GM18520 (cell line): ENCODE measurements around the gene C1QL2.

Source experiments
- ATAC-seq: cut with Tn5 transposase; IDR thresholded peaks from one replicate; pipeline ENCODE4 v1.9.1; 2021; ENCODE audit not compliant: unreplicated experiment

C1QL2 gene

DNA sequence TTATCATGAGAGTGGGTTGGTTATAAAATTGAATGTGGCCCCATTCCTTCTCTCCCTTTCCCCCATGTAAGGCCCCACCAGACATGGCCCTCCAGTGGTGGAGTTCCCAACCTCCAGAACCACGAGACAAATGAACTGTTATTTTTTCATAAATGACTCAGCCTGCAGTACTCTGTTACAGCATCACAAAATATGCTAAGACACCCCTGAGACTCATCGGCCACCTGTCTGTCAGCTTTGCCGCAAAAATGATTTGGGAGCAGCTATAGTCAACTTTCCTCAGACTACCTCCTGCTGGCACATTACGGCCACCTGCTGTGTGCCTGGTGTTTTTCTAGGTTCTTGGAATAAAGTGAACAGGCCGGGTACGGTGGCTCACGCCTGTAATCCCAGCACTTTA, 21.4 kb upstream of the C1QL2 start:
- ATAC-seq, result no peak

DNA sequence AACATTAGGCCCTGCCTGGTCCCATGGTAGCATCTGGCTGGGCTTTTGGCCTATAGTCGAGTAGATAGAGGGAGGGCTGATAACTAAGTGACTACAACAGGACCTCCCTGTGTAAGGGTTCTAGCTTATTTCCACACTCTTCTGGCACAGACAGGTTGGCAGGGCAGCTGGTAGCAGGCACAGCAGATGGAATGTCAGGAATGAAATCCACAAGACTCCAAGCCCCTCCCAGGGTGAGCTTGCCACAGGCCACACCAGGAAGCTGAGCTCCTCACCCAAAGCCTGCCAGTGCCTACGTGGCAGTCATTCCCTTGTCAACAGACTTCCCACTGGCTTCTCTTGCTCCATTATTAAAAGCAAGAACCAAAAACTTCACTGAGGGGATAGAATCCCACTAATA, 20.7 kb upstream of the C1QL2 start:
- ATAC-seq, result no peak

DNA sequence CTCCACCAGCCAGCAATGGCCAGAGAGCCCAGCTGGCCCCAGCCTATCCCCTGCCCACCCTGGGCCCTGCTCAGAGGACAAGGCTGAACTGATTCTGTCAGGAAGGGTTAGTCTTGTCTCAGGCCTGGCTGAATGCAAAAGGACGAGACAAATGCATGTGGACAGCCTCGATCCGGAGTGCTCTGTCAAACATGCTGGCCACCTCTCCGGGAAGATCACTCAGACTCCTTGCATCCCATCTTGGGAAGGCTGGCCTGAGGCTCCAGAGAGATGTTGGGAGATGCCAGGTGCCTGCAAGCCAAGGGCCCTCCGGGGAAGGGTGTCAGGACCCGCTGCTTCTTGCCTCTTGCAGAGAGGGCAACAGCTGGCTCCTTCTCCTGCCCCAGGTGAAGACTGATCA, 20.2 kb upstream of the C1QL2 start:
- no peak for ATAC-seq

DNA sequence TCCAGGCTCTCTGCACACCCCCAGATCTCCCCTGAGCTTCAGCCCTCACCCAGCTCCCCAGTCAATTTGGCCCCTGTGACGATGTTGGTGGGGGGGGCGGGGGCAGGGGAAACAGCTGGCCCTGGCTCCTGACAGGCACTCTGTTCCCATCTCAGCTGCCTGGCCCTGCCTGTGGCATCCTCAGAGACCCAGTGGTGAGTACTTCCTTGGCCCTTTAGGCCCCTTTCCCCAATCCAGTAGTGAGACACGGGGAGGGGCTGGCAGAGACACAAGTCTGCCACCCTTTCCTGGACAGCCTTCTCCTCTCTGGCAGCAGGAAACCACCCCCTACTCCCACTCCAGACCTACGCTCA, 19.3 kb upstream of the C1QL2 start:
- no peak for ATAC-seq

DNA sequence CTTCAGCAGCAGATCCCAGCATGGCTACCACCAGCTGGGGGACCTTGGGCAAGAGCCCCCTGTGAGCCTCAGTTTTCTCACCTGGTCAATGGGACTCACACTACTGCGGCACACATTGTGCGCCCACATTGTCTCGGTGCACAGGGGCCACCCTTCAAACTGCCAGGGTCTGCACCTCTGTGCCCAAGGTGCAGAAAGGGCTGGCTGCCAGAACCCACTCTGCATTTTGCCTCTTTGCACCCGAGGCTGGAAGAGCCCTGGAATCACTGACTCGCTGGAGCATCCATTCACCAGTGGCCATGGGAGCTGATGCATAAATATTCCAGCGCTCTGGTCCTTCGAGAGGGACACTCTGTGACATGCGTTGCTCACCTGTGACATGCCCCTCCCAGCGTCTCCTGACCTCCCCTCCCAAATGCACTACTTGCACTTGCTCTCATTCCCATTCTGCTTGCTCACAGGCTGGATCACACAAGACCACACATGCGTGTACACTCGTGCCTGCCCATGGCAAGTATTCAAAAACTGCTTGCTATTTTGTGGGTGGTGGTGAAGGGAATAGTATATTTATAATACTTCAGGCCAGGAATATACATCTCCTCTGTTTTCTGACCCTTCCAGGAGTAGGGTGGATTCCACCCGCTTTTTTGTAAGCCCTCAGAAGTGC, 18.8 kb upstream of the C1QL2 start:
- ATAC-seq, result no peak

DNA sequence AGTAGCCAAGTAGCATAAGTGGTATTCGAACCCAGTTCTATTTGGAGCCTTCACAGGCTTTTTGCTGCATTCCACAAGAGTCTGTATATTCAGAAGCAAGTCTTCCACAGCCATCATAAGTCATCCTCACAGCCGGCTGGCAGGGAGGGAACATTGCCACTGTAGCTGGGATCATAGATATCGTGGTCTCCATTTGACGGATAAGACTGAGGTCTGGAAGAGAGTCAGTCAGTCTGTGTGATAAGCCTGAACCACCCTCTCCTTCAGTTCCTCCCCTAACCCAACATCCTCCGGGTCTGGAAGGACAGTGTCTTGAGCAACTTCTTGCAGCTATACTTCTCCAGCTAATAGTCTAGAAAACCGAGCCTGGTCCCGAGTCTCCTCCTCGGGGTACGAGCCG, 17.0 kb upstream of the C1QL2 start:
- no peak for ATAC-seq

DNA sequence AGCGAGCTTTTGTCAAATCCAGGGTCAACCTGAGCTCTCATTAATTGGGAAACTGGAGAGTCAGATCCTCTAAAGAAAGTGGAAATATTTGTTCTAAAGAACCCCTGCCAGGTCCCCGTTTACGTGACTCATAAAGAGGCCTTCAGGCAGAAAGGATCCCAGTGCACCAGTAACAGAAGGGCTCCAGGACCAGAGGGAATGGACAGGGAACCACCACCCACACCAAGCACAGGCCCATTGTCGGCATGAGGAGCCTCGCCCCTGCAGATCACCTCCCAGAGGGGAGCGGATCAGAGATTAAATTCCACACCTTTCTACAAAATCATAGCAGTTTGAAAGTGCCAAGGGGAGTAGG, 16.4 kb upstream of the C1QL2 start:
- no peak for ATAC-seq

DNA sequence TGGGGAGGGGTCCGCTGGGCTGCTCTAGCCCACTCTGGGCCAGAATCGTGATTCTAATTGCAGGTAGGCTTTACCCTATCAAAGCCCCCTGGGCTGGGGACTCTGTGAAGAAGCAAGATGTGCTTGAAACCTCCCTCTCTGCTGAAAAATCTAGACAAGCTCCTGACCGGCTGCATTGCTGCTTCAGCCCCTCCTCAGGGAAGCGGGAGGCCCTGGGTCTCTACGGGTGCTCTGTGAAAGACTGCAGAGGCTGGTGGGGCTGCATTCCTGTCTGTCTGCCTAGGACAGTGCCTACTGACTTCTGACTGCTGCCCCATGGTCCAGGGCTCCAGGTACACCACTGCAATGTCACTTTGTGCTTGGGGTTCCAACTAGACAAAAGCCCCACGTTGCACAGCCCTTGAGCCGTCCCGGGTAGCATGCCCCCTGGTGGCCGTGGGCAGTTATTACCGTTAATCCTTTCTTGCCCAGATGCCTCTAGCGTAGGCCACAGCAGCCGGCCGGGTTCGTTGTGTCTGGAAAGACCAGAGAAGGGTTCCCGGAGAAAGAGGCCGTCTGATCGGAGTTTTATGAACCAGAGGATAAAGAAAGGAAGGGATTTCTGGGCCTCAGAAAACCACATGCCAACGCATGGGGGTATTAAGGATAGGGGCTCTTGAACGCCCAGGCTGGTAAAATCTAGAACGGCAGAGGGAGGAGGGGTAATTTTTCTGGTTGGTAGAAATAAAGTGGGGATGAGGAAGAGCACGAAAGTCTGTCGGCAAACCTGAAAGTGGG, 15.9 kb upstream of the C1QL2 start:
- no peak for ATAC-seq

DNA sequence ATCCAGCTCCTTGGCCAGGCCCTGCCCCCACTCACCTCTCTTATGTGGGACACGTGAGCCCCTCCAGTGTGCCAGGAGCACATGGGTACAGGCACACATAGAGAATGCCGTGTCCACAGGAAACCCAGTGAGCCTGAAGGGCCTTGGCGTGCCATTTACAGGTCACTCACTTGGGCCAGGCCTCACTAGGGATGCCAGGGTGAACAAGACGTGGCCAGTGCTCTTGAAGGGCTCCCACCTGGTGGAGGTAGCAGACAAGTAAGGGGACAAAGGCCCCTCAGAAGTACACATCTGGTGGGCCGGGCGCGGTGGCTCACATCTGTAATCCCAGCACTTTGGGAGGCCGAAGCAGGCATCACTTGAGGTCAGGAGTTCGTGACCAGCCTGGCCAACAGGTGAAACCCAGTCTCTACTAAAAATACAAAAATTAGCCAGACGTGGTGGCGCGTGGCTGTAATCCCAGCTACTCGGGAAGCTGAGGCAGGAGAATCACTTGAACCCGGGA, 15.1 kb upstream of the C1QL2 start:
- no peak for ATAC-seq

DNA sequence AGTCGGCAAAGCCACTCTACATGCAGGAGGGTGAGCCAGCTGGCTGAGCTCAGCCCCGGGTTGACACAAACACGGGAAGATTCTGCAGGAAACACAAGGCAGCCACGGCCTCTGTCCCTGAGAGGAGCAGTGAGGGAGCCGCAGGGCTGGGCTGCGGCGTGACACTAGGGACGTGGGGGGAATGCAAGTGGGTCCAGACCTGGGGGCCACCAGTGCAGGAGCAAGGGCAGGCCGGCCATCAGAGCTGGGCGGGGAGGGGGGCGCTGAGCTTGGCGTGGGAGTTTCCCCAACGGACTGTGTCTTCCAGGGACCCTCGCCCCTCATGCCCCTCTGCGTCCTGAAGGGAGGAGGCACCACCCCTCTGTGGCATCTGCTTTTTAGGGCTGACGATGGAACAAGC, 12.0 kb upstream of the C1QL2 start:
- no peak for ATAC-seq

DNA sequence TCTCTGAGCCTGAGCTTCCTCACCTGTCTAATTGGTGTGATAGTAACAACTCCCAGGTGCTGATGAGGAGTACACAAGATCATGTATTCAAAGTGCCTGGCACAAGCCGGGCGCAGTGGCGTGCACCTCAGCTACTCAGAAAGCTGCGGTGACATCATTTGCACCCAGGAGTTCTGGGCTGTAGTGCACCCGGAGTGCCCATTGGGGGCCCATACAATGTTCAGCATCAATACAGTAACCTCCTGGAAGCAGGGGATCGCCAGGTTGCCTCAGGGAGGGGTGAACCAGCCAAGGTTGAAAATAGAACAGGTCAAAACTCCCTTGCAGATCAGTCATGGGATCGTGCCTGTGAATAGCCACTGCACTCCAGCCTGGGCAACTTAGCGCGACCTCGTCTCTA, 11.2 kb upstream of the C1QL2 start:
- ATAC-seq, result no peak

DNA sequence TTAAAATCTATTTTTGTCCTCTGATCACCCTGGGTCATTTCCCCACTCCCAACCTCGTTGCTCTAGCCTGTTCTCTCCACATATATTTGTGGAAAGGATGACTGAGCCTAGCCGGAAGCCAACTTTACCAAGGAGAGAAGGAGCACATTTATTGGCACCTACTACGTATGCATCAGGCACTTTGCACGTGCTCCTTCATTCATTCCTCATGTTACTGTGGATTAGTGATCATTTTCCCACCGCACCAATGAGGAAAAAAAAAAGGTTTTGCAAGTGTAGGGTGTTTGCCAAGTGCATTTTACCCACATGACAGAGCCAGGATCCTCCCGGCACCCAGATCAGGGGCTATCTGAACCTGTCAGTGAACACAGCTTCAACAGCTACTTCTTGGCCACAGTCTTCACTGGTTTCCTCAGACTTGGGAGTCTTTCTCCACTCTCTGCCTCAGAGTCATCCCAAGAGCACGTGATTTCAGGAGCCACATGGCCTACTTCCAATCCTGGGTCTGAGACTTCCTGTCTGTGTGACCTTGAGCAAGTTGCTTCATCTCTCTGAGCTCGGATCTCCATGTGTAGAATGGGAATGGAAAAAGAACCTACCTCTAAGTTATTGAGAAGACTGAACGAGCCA, 1.9 kb upstream of the C1QL2 start:
- ATAC-seq, result no peak

DNA sequence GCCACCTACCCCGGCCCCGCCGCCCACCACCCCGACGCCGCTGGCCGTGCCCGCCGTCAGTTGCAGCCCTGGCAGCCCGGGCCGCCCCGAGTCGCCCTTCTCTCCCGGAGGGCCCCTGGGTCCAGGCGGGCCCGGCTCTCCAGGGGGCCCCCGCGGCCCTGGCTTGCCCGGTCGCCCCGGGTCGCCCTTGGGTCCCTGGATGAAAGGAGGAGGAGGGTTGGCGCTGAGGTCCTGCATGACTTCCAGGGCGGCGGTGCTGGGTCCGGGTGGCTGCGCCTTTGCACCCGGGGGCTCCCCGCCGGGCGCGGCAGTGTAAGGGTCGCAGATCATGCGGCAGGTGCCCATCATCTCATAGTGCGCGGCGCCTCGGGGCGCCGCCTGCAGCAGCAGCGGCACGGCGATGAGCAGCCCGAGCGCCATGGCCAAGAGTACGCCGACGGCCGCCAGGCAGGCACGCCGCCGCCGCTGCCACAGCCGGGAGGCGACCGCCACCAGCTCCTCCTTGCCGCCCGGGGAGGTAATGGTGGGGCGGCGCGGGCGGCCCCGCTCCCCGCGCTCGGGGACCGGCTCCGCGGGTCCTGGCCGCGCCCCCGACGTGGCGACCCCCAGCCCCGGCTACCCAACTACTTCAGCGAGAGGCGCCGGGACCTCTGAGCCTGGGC, 570 bp downstream of the C1QL2 start:
- ATAC-seq, result no peak

DNA sequence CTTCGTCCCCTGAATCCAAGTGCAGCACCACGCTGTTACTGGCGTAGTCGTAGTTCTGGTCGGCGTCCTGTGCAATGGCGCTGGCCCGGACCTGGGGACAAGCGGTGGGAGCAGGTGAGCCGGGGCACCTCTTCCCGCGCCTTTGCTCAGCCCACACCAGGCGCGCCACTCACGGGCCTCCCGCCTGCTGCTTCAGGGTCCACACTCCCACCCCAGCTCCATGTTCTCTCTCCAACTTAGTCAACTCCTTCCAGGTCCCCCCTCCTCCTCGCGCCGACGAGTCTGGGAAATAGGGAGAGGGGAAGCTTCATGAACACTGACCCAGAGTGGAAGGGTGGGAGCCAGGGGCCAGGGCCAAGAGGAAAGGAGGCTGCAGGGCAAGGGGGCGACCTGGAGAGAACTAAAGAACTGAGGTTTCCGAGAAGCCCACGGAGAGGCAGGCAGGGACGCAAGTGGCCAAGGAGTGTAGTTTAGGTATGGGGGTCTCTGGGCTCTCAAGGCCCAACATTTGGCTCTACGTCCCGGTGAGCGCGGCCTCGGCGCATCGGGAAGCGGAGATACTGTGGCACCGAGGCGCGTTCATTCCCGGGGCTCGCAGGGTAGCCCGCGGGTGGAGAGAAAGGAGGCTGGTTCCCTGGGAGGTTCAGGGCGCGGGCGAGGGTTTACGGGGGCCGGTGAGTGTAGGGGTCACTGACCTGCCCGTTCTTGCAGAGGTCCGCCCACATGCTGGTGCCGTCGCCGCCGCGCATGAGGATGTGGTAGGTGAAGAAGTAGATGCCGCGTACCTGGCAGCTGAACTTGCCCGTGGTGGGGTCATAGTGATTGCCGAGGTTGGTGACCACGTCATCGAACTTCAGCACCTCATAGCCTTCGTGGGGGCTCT, 1.4 kb downstream of the C1QL2 start:
- ATAC-seq, result no peak

DNA sequence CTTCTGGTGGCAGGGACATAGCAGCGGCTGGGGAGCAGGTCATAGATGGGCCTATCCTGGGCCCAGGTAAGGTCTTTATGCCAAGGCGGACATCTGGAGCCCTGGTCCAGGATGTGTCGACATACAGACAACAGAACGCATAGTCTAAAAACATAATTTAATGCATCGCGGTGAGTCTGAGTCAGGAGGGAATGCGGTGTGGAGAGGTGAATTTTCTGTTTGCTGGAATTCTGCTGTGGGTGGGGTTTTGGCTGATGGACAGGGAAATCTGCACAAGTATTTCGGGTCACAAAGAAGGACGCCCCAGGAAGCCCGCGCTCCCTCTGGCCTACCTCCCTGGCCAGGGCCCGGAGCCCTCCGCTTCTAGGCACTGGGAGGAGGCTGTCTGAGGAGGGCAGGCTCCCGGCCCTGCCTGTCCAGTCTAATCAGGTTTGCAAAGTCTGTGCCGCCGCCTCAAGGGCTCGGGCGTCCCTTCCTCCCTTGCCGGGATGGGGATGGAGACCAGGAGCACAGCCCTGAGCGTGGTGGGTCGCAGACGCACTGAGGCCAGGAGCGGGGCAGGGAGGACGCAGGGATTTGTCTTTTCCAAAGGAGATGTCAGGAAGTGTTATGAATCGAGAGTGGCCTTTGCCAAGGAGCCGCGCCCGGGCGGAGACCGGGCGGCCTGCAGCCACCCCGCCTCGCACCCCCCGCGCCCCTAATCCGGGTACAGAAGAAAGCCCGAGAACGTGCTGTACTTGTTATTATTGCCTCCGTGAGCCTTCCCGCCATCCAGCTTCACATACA, 2.3 kb downstream of the C1QL2 start:
- no peak for ATAC-seq

DNA sequence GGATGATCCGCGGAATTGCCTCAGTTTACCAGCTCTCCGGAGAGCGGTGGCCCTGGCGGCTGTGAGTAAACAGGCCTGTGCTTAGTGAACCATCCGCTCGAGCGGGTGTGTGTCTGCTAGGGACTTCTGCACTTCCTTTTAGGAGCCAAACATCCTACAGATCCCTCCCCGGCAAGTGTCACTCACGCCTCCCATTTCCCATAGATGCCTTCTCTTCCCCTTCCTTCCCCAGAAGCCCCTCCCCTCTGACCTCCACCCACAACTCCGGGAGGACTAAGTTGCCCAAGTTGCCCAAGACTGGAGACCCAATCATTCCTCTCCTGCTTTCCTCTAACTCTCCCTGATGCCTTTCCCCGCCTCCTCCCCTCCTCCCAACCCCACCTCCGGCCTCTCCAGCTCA, 2.9 kb downstream of the C1QL2 start:
- no peak for ATAC-seq

DNA sequence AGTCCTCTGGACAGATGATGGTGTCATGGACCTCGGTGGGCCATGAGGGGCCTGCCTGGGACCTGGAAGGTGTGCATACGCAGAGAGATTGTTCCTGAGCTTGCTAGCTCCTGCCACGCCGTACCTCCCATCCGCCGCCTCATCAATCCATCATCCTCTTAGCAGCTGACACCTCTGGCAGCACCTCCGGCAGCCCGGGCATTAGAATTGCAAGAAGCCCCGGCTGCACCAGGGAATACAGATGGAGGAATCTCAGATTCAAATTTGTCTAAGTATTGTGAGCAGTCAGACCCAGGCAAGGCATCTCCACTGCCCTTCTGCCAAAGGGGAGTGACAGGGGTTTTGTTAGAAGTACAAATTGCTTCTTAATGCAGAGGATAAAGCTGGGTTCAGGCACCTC, 4.5 kb downstream of the C1QL2 start:
- no peak for ATAC-seq

DNA sequence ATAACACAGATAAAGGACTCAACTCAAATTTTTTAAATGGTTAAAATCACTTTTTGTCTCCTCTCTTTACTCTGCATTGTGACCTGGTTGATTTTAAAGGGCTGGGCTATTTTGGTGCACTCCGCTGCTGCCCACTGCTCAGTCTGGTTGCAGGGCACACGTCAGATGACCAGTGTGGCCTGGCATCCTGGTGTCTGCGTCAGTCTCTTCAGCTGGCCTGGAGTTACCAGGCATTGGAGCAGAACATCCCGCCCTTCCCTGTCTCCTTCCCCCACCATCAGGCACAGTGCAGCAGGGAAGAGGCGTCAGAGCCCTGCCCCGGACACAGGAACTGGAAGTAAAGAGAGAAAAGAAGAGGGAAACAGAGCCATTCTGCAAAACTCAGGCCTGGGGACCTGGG, 8.9 kb downstream of the C1QL2 start:
- ATAC-seq, result no peak

DNA sequence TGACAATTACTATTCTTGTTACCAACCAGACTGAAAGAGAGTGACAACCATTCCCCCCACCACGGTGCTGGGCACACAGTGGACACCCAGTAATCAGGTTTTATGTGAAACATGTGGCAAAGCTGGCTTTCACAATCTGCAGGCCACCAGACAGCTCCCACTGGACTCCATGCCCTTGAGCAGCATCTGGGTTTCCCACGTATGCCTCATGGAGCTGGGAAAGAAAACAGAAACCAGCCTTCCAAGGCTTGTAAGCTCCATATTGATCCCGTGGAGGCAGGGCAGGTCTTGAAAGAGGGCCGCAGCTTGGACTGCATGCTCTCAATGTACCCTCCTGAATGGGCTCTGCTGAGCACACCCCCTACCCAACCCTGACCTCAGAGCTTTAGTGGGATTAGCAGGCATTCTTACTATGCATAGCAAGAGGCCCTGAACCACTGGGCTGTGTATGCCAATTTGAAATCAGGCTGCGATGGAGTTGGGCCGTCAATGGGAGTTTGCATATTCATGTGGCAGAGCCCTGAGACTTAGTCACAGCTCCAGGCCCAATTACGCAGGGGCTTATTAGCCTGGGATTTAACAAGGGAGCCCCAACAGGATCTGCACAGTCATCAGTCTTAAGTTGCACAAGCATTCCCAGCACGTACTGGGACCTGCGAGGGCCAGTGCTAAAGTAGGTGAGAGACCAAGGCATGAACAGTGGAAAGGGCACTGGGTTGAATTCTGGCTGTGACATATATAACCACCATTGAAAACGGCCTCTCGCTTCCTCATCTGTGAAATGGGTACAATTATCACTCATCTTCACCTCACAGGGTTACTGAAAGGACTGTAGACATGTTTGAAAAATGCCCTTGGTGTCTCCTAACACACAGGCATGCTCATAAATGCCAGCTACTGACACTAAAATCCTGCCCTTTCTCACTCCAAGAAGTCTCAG, 10.5 kb downstream of the C1QL2 start:
- ATAC-seq, result no peak
